NCI-H345 (cell line): ENCODE results near the gene GPRIN2.
"Not testable (repeated sequence)": the region's sequence is repeated elsewhere in the genome, so short reads cannot be mapped to it uniquely, and the experiment has no call there.

Source experiments
- DNase-seq: peaks from one replicate; lab custom pipeline; 2025; lab: John Stamatoyannopoulos, UW

GPRIN2 gene

DNA sequence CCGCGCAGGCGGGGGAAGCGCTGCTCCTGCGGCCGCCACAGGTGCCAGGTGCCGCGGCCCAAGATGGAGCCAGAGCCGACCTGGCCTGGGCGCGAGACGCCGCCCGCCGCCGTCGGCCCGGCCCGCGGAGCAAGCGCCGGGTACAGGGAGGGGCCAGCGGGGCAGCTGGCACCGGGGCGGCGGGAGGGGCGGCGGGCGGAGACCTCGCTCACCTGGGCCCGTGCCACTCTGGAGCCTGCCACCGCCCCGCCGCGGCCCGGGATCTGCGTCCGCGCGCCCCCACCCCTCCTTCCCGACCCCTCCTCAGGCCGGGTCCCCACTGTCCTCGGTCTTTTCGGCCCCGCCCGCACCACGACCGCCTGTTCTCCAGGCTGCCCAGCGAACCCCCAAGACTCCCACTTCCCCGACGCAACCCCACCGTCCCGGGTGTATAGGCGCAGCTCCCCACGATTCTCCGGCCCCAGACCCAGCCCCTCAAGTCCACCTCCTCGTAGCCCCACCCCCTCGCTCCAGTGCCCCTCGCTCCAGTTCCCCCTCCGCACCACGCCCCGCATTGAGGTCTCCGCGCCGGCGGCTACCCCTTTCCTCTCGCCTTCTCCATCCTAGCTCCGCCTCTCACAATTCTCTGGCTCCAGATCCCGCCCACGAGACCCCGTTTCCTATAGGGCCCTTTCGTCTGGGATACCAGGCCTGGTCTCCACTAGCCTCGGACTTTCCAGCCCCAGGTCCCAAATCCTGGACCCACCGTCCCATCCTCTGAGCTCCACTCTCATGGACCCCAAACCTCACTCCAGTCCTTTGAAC, at the start of gene GPRIN2:
Gene GPRIN2 (minus strand): TSS at position 144 of the 804 bp plus-strand sequence. CDS start 5,922 bp downstream, outside the sequence.
- DNase-seq, result peak; percentile 17

DNA sequence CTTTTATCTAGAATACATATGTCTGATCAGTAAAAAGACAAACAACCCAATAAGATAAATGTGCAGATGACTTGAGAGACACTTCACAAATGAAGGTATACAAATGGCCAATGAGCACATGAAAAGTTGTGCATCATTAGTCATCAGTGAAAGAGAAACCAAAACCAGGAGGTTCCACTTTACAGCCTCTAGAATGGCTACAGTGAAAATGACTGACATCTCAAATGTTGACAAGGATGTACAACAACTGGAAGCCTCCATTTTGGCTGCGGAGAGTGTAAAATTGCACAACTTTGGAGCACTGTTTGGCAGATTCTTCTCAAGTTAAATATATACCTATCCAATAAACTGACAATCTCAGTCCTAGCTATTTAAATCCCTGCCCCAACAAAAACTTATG, 44.1 kb upstream of the GPRIN2 start:
- not testable (repeated sequence) for DNase-seq

DNA sequence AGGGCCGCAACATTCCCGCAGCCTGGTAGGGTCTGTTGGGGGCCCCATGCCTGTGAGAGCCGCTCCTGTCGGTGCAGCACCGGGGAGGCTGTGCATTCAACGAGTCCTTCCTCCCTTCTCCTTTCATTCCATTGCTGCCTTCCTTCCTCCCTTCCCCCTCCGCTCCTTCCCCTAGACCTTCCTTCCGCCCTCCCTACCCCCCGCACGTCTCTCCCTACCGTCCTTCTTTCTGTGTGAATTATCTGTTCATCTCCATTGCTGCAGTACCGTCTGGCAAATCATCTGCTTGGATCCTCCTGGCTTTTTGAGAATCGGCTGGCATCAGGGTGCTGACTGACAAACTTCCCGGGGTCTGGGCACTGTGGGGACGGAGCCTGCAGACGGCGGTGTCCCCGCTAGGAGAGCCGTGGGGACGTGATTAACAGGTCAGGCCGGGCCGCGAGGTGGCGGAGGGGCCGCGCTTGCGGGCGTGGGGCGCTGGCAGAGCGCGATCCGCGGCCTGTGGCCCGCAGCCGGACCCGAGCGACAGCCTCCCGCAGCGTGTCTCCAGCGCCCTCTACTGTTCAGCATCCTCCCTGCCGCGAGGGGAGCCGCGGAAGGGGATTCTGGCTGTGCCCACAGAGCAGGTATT, 41.3 kb upstream of the GPRIN2 start:
- not testable (repeated sequence) for DNase-seq

DNA sequence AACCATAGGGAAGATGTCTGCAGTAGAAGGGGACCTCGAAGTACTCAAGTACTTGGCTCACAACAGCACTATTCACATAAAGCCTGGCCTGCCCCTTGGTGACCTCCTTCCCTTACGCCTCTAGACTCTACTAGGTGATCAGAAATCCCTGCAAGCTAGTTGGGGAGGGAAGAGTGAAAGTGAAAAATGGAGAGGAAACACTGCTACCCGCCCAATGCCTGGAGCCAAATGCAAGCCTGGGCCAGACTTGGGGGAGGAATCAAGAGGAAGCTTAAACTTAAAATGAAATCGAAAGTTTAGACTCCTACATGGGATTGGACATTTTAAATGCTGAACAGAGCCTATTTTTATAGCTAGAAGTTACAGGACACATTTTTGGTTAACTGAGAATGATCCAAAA, 40.1 kb upstream of the GPRIN2 start:
- DNase-seq, result not testable (repeated sequence)

DNA sequence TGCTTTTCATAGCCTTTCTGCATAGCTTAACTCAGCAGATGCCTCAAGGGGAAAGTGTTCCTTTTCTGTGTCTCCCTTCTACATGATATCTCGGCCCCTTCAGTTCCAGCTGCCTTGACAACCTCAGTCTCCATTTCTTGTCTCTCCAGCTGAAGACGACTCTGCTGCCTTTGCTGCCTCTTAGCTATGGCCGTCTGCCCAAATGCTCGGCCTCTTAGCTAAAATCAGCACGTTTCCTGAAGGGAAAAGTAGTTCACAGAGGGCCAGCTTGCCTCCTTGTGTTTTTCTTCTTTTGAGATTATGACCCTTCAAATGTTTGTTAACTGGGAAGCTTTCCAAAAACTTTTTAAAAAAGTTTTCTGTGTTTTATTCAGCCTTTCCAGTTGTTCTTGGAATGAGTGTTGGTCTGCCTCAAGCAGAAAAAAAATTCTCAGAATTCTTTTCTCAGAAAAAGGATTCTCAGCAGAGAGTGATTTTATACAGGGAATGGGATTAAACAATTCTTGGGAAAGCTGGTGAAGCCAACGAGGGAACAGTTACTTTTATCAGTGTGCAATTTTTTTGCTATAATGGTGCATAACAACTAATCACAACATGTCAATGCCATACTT, 38.1 kb upstream of the GPRIN2 start:
- not testable (repeated sequence) for DNase-seq

DNA sequence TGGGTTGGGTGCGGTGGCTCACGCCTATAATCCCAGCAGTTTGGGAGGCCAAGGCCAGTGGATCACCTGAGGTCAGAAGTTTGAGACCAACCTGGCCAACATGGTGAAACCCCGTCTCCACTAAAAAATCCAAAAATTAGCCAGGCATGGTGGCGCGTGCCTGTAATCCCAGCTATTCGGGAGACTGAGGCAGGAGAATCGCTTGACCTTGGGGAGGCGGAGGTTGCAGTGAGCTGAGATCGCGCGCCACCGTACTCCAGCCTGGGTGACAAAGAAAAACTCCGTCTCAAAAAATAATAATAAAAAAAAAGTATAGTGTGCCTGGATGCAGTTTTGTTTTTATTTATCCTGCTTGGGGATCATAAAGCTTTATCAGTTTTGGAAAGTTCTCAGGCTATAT, 36.8 kb upstream of the GPRIN2 start:
- DNase-seq, result not testable (repeated sequence)

DNA sequence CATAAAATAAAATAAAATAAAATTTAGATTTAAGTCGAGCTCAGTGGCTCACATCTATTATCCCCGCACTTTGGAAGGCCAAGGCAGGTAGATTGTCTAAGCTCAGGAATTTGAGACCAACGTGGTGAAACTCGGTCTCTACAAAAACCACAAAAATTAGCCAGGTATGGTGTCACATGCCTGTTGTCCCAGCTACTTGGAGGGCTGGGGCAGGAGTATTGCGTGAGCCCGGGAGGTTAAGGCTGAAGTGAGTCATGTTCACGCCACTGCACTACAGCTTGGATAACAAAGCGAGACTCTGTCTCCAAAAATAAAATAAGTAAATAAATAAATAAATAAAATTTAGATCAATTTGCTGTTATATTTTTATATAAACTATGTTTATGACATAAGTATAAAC, 34.6 kb upstream of the GPRIN2 start:
- DNase-seq, result not testable (repeated sequence)

DNA sequence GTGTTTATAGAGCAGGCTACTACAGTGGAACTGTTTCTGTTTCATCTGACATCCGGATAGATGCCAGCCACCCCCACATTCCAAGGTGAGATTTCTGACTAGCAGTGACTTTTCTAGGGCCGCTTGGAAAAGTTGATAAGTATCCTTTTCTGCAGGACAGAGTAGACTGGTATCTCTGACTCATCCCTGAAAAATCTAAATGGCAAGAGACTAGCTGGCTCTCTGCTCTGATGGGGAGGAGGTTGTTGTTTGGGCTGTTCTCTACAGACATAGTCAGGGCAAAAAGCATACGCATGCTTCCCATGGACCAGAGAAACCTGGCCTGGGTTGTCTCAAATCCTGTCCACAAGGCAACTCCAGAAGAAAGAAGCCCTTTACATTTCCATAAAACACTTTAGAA, 33.1 kb upstream of the GPRIN2 start:
- DNase-seq, result not testable (repeated sequence)

DNA sequence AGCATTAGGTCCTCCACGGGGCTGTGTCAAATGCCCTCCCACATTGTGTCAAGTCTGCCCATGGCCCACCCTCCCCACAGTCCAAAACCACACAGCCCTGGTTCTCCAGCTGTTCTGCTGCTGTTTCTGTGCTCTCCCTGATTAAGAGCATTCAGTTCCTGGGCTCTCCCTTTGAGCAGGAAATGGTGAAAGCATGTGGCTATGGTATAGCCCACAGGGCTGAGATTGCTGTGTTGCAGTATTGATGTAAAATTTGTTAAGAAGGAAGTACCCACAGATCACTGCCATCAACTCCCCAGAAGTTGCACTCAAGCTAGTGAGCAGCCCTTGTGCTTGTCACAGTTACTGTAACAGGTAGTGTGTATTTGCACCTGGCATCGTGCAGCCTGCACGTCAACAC, 31.8 kb upstream of the GPRIN2 start:
- not testable (repeated sequence) for DNase-seq

DNA sequence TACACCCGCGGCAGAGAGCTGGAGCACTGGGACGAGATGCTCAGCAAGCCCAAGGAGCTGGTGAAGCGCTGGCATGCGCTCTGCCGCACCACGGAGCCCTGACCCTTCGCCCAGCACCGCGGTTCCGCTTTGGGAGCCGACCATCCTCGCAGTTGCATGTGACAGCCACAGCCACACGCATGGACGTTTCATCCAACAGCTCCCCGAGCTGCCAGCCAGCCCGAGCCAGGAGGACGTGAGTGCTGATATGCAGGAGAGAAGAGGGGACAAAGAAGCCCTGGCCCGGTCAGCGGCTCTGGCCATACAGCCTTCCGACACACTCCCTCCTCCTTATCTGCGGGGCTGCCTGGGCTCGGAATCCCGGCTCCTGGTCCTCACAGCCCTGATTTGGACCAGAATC, 31.1 kb upstream of the GPRIN2 start:
- not testable (repeated sequence) for DNase-seq

DNA sequence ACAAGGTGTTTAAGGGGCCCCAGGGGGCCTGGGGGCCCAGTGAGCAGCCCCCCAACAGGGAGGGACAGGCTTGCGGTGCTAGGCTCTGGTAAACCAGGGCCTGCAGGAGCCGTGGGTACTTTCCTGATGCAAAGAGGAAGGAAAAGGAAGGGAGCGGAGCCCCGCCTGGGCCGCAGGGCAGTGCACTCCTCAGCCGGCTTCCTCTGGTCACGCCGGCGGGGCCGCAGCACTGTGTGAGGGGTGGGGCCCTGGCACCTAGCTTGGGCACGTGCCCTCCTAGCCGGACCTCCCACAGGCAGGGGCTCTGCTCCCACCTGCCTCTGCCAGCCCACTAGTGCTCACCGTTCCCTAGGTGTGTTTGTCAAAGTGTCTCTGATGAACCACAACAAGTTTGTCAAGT, 28.8 kb upstream of the GPRIN2 start:
- not testable (repeated sequence) for DNase-seq

DNA sequence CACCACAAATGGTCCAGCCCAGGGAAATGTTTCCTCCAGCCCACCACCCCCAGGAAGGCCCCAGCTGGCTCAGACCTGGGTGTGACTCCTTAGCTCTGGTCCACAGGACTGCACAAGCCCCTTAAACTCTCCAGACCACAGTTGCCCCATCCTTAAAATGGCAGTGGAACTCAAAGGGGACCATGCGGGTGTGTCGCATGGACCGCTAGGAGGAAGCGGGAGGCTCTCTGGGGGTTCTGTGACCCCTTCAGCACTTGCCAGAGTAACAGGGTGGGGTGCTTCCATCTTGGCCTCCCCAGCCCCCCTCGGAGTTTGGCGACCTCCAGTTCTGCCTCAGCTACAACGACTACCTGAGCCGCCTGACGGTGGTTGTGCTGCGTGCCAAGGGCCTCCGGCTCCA, 27.7 kb upstream of the GPRIN2 start:
- not testable (repeated sequence) for DNase-seq

DNA sequence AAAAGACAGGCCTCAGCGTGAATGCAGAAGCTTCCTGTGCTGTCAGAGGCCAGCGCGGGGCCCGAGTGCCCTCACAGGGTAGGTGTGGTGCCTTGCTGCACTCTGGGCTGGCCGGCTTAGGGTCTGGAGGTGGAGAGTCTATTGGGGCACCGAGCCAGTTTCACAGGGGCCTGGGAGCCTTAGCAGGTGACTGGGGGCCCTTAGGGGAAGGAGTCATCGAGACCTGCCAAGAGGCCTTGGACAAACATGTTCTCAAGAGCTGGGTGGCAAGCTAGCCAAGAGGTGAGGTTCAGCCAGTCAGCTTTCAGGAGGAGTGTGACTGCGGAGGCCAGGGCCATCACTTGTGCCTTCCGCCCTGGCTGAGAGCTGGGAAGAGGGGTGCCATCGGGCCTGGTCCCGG, 26.1 kb upstream of the GPRIN2 start:
- DNase-seq, result not testable (repeated sequence)

DNA sequence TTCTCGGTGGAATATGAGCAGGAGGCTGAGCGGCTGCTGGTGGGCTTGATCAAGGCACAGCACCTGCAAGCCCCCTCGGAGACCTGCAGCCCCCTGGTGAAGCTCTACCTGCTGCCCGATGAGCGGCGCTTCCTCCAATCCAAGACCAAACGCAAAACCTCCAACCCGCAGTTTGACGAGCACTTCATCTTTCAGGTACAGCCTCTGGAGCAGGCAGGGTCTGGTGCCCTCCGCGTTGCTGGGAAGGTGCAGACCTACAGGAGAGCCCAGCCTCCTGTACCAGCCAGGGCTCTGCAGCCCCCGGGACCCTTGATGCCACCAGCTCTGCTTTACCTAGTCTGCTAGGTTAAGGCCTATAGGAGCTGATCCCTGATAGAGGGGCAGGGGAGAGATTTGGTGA, 25.5 kb upstream of the GPRIN2 start:
- DNase-seq, result not testable (repeated sequence)

DNA sequence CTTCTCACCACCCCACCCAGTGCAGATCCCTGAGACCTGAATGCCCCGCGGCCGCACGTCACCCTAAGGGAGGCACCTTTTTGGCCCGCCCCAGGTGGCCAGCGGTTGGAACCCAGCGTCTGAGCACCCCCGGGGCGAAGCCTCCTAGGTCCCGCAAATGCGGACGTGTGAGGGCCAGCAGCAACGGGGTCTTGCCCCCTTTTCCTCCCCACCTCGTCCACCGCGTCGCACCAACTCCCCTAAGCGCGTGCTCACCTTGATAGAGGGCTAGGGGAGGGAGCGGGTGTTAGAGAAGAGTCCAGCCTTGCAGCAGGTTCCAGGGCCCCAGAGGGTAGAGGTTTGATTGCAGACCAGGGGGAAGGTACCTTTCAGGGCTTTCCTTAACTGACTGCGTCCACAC, 22.9 kb upstream of the GPRIN2 start:
- not testable (repeated sequence) for DNase-seq

DNA sequence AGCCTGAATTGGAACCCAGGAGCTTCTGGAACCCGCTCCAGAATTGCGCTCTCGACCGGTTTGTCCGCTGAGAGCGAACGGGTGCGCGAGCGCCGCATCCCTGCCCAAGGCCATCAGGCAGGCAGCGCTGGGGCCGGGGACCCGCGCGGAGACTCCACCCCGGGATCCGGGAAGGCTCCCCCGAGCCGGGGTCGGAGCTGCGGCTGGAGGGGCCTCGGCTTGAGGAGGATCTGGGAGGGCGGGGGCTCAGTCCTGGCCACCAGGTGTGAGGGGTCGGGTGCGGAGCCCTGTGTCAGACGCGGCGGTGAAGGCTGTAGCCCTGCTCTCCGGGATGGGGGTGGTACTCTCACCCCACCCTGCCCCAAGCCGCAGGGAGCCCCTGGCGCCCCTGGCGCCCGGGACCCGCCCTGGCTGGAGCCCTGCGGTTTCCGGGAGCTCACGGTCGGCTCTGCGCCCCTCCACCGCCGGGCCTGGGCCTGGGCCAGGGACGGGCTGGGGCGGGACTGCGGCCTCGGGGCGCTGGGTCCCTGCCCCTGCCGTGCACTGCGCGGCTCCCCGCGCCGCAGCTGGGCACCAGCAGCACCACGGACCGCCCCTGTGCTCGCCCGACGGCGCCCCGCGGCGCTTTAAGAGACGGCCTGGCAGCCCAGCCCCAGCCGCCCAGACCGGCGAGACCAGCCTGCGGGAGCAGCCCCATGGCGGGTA, 22.2 kb upstream of the GPRIN2 start, which contains the start of gene SYT15:
Gene SYT15 (plus strand): TSS at position 655 of the 705 bp plus-strand sequence. CDS start 41 bp downstream, at position 696.
- DNase-seq, result not testable (repeated sequence)

DNA sequence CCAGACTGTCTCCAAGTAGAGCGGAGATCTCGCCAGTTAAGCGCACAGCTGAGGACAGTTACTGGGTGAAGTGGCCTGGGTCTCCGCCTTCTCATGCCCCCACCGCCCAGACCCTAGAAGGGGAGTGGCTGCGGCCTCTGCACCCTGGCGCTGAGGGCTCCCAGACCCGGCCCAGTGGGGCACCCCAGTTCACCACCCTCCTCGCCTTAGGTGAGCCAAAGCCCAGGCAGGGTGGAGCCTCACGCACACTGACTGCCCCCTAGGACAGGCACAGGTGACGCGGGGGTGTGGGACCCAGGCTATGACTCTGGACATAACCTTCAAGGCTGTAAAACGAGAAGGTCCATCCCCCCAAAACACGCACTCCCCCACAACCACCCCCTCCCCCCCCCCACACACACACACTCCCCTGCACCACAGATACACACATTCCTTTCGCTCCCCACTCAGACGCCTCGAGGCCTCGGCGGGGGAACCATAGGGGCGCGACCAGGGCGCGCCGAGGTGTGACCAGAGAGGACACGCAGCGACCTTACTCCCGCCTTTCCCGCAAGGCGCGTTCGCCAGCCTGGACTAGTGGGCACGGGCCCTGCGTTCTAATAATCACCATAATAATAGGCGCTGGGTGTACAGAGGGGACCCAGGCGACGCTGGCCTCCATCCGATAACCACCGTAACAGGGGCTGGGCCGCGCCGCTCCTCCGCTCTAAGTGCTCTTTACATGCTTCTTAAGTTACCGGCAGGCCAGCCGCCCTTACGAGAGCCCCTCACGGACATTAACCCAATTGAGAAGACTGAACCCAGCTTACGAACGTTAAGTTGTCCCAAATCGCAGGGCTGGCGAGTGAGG, 21.4 kb upstream of the GPRIN2 start:
- DNase-seq, result not testable (repeated sequence)

DNA sequence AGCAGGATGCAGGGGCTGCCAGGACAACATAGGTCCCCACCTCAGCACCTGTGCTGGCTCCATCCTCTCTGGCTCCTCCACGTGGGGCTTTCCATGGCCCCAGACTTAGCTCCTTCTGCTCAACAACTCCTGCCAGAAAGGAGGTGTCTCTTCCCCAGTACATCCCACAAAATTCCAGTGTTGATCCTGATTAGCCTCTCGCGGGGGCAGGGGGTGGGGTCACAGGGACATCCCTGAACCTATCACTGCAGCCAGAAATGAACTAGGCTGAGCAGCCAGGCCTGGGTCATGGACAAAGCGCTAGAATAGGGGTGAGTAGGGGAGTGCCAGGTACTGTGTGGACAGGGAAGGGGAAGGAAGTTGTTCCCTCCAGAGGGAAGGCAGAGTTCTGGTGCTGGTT, 17.4 kb upstream of the GPRIN2 start:
- not testable (repeated sequence) for DNase-seq

DNA sequence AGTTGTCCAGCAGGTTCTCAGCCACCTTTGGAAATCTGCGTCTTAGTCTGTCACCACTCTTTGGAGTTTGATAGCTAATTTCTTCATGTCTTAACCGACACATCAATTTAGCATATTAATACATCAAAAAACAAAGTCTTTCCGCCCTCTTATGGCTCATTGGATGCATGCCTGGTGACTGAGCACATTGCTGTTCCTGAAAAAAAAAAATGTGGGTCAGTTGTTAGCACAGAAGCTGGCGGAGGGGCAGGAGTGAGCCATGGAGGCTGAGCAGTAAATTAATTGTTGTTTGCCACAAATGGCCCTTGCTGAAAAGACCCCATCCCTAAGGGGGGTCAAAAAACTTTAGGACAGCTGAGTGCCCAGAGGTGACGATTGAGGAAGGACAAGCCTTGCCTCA, 16.9 kb upstream of the GPRIN2 start:
- not testable (repeated sequence) for DNase-seq

DNA sequence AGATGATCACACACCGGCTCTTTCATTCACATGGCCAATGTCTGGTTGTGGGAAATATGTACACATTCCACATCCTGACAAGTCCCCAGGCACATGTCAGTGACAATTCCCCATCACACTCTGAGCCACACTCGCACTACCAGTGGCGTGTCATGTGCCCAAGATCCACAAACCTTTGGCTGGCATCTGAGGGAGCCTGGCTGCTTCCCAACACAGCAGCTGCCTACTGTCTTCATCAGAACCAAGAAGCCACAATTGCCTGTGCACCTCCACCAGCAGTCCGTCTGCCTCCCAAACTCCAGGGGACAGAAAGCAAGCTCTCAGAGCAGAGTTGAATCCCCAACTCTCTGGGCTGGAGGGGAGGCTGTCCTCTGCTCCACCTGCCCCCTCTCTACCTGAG, 16.3 kb upstream of the GPRIN2 start:
- DNase-seq, result not testable (repeated sequence)

DNA sequence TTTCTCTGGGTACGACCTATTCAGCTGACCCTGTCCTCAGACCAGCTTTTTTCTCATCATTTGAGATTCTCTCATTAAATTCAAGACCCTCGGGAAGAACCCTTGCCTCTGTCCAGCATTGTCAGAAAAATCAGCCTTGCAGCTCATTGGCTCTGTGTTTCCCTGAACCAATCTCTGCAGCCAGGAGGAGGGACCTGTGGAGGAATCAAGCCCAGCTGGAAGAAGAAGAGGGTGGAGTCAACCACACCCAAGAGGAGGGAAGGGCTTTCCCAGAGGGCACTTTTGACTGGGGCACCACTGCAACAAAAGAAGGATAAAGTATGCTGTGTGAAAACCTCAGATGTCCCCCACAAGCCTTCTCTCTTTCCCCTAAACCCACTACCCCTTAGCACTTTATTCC, 14.2 kb upstream of the GPRIN2 start:
- not testable (repeated sequence) for DNase-seq
